ENCODE results near the gene TTF2.

- TF ChIP-seq CTCF (IDR thresholded peaks at IDR 0.05; ENCODE audit: poor library complexity, severe bottlenecking), result no peak
- TF ChIP-seq MXI1 (conservative IDR thresholded peaks at IDR 0.05; ENCODE audit: poor library complexity, severe bottlenecking), result no peak
Measured at GRCh38 chr1:117013309-117013858, 46.7 kb upstream of the TTF2 start.

Data from neural cell (in vitro differentiated cells).